SK-N-DZ (cell line): Measurements from ENCODE around the gene FOXR1. TPM values are rescaled to one million over a fixed set of nuclear protein-coding genes. Genes with fewer than 3 reads are reported as not detected.

Experiments
- DNase-seq: peaks from one replicate; pipeline ENCODE4 v3.0.0-alpha.2; 2015; ENCODE audit warnings: low spot score
- polyA plus RNA-seq, 2 experiments: library from polyadenylated mRNA; depleted of rRNA; stranded (reverse); fragments of >200 nt; gene quantifications; 2 replicates each; pipeline ENCODE4 v1.2.3, GENCODE V29; 2014

FOXR1 gene
- not detected in 2 replicates for polyA plus RNA-seq (2014; cell fraction: cytosol; rRNA removed)
- not detected in 2 replicates for polyA plus RNA-seq (2014; cell fraction: nucleus; rRNA removed)

- no peak for DNase-seq
These were observed at the start of gene FOXR1 for GRCh38 chr11:118971646-118972045. FOXR1 (plus strand) TSS chr11:118971761; CDS start chr11:118971932, 171 bp downstream.

GRCh38 chr11:118921929-118922744 is 49.4 kb upstream of the FOXR1 start:
- DNase-seq = no peak

GRCh38 chr11:118922745-118923627 is 48.6 kb upstream of the FOXR1 start:
- DNase-seq = no peak

GRCh38 chr11:118923721-118924587 is 47.6 kb upstream of the FOXR1 start:
- DNase-seq = no peak

- no peak for DNase-seq
These were observed 46.7 kb upstream of the FOXR1 start for GRCh38 chr11:118924591-118925585.

GRCh38 chr11:118927554-118928100 is 43.9 kb upstream of the FOXR1 start:
- DNase-seq = no peak

- peak; percentile 84 for DNase-seq
These were observed 43.3 kb upstream of the FOXR1 start for GRCh38 chr11:118928101-118928869.

- DNase-seq = peak; percentile 73
These were observed 42.6 kb upstream of the FOXR1 start for GRCh38 chr11:118928870-118929500.

- peak; percentile 85 for DNase-seq
These were observed 42.0 kb upstream of the FOXR1 start for GRCh38 chr11:118929501-118930093.

GRCh38 chr11:118930094-118930712 is 41.4 kb upstream of the FOXR1 start:
- DNase-seq = peak; percentile 68

GRCh38 chr11:118931571-118931970 is 40.0 kb upstream of the FOXR1 start:
- DNase-seq = no peak

GRCh38 chr11:118933486-118933885 is 38.1 kb upstream of the FOXR1 start:
- no peak for DNase-seq

- DNase-seq = no peak
These were observed 36.2 kb upstream of the FOXR1 start for GRCh38 chr11:118935376-118935775.

GRCh38 chr11:118938491-118939403 is 32.8 kb upstream of the FOXR1 start:
- DNase-seq = no peak

GRCh38 chr11:118939404-118939915 is 32.1 kb upstream of the FOXR1 start:
- DNase-seq = no peak

- peak; percentile 51 for DNase-seq
These were observed 31.5 kb upstream of the FOXR1 start for GRCh38 chr11:118939953-118940598.
